H54 (cell line): ENCODE data around the gene USH2A.
A peak's percentile ranks its signal among the peaks of the same experiment; 100 is the strongest.

ENCODE experiments used
- DNase-seq: peaks from one replicate; pipeline ENCODE4 v3.0.0; 2011; ENCODE audit warnings: low spot score, mixed read lengths; ENCODE audit not compliant: insufficient read length
- FAIRE-seq: peaks from 3 replicates; lab custom pipeline; 2011; peaks lifted over from hg19 to GRCh38; lab: Jason Lieb, UNC
- POLR2A ChIP-seq: IDR thresholded peaks from 2 replicates; pipeline ENCODE4 v1.6.1; 2011; ENCODE audit warnings: low read depth, mild to moderate bottlenecking, low read length

USH2A gene

GRCh38 chr1:216224233-216224632, 199.0 kb downstream of the USH2A start:
- no peak for FAIRE-seq
- no peak for TF ChIP-seq POLR2A

GRCh38 chr1:216223486-216223885, 199.8 kb downstream of the USH2A start:
- no peak for TF ChIP-seq POLR2A
- DNase-seq (no peak), FAIRE-seq (no peak)

More at GRCh38 chr1:216224233-216224632, 199.0 kb downstream of the USH2A start:
- no peak for DNase-seq

GRCh38 chr1:216222288-216222687, 201.0 kb downstream of the USH2A start:
- no peak for FAIRE-seq
- TF ChIP-seq POLR2A, result no peak
- DNase-seq, result no peak

GRCh38 chr1:216221260-216221700, 202.0 kb downstream of the USH2A start:
- peak; percentile 90 for FAIRE-seq
- TF ChIP-seq POLR2A, result no peak
- DNase-seq, result peak; percentile 17

GRCh38 chr1:216216305-216216704, 206.9 kb downstream of the USH2A start:
- DNase-seq (no peak), FAIRE-seq (no peak)
- no peak for TF ChIP-seq POLR2A

- DNase-seq (no peak), FAIRE-seq (no peak)
- no peak for TF ChIP-seq POLR2A
Observed at GRCh38 chr1:216215169-216215568, 208.1 kb downstream of the USH2A start.

- DNase-seq (no peak), FAIRE-seq (no peak)
- no peak for TF ChIP-seq POLR2A
Observed at GRCh38 chr1:216212826-216213225, 210.4 kb downstream of the USH2A start.

- DNase-seq (no peak), FAIRE-seq (no peak)
- TF ChIP-seq POLR2A, result no peak
Observed at GRCh38 chr1:216210081-216210480, 213.2 kb downstream of the USH2A start.

- DNase-seq (no peak), FAIRE-seq (no peak)
- TF ChIP-seq POLR2A, result no peak
Observed at GRCh38 chr1:216209125-216209524, 214.1 kb downstream of the USH2A start.

GRCh38 chr1:216207154-216207553, 216.1 kb downstream of the USH2A start:
- no peak for TF ChIP-seq POLR2A
- FAIRE-seq (no peak), DNase-seq (no peak)

GRCh38 chr1:216205176-216205575, 218.1 kb downstream of the USH2A start:
- no peak for TF ChIP-seq POLR2A
- DNase-seq (no peak), FAIRE-seq (no peak)

- DNase-seq, result no peak
- FAIRE-seq, result no peak
- no peak for TF ChIP-seq POLR2A
Observed at GRCh38 chr1:216201946-216202345, 221.3 kb downstream of the USH2A start.

GRCh38 chr1:216200941-216201340, 222.3 kb downstream of the USH2A start:
- DNase-seq, result no peak
- no peak for FAIRE-seq
- TF ChIP-seq POLR2A, result no peak

GRCh38 chr1:216194721-216195120, 228.5 kb downstream of the USH2A start:
- no peak for FAIRE-seq
- DNase-seq, result no peak
- no peak for TF ChIP-seq POLR2A

GRCh38 chr1:216193839-216194443, 229.3 kb downstream of the USH2A start:
- TF ChIP-seq POLR2A, result no peak
- no peak for FAIRE-seq
- no peak for DNase-seq
